GM19239 (cell line): ENCODE data around the gene HEPACAM2.

Source experiments
- DNase-seq: peaks from one replicate; pipeline ENCODE4 v3.0.0; 2011; ENCODE audit warnings: low spot score; ENCODE audit not compliant: insufficient read length
- FAIRE-seq: peaks from 2 replicates; lab custom pipeline; 2011; peaks lifted over from hg19 to GRCh38; lab: Jason Lieb, UNC

The HEPACAM2 gene

GRCh38 chr7:93205046-93205445 lies 21.2 kb downstream of the HEPACAM2 start:
- FAIRE-seq (no peak), DNase-seq (no peak)

- FAIRE-seq (no peak), DNase-seq (no peak)
These were observed 22.8 kb downstream of the HEPACAM2 start for GRCh38 chr7:93203496-93203895.

DNA sequence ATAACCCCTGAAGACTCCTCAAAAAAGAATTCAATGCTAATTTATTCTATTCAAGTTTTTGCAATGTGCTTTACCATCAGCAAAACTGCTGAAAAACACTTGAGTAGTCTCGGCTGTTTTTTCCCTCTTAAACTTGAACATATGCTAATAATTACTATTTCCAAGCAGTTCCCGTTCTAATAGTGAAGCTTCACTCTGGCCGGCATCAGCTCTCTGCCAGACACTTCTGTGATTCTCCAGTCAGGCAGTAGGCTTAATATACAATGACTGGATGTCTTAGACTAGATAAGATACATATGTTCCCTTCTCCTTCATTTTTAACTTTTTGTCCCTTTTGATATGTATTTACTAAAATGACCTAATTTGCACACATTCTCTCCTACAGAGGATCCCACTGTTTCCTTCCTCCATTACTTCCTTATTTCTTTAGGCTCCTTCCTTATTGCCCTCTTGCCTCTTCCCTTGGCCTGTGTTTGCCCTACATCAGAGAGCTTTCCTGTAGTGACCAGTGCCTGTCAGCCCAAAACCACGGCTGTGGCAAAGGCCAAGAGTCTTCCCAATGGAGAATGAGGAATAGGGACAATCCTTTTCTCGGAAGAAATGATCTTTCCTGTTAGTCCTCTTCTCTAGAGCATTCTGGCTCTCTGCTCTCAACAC lies 23.5 kb downstream of the HEPACAM2 start:
- no peak for FAIRE-seq
- no peak for DNase-seq

DNA sequence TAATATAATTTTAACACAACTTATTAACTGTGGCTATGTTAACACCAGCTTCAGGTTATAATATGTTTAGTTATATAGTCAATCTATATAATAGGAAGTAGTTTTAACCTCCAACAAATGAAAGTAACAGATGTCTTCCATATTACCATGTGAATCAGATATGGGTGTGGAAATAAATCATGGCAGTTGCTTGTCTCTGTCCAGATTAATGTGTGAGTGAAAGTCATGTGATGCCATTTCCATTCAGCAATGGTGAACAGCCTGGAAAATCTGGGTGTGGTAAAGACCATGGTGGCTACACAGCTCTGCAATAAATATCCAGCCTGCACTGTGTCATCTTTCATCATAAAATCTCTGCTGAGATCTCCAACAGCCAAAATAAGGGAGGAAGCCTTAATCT lies 27.8 kb downstream of the HEPACAM2 start:
- DNase-seq (no peak), FAIRE-seq (no peak)

DNA sequence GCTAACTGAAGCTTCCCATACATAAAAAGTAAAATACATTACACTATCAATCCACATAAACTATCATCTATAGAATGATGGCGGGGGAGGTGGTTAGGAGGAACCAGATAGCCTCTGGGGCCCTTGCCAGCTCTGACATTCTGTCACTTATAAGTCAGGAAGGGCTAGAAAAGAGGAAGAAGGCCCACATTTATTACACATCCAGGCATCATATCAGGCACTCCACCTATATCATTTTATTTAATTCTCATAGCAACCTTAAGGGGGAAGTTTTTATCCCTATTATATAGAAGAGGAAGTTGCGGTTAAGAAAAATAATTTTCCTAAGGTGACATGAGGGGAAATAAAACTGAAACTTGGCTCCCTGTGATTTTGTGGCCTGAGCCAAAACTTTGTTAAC lies 29.9 kb downstream of the HEPACAM2 start:
- DNase-seq = no peak
- FAIRE-seq = no peak

GRCh38 chr7:93194386-93194785 lies 31.9 kb downstream of the HEPACAM2 start:
- FAIRE-seq (no peak), DNase-seq (no peak)

GRCh38 chr7:93188870-93189634 lies 37.2 kb downstream of the HEPACAM2 start:
- DNase-seq = no peak
- FAIRE-seq = no peak

DNA sequence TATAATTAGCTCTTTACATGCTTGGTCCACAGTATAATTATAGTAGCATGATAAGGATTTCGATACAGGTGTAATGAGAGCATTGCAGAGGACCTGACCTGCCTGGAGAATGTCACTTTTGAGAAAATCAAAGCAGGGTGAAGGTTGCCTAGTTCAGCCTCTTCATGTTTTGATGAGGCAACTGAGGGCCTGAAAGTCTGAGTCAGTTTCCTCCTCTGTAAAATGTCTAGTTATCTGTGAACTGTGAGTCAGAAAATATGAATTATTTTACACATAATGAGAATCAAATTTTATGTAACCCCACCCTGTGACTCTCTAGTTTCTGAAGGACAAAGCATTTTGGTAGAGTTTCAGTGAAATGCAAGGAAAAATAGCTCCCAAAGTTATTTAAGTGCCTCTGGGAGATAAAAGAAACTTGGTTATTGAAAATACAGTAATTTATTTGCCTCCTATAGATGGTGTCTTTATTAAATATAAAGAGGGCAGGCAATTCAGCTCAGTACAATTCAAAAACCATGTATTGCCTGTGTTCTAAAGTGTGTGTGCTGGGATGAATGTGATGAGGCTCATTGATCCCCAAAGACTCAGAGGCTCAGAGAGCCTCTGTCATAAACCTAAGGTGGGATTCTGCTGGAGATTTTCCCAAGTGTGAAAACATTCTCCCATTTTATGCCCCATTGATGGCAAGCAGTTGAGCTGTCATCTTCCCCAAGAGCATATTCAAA lies 40.8 kb downstream of the HEPACAM2 start:
- FAIRE-seq (no peak), DNase-seq (no peak)

DNA sequence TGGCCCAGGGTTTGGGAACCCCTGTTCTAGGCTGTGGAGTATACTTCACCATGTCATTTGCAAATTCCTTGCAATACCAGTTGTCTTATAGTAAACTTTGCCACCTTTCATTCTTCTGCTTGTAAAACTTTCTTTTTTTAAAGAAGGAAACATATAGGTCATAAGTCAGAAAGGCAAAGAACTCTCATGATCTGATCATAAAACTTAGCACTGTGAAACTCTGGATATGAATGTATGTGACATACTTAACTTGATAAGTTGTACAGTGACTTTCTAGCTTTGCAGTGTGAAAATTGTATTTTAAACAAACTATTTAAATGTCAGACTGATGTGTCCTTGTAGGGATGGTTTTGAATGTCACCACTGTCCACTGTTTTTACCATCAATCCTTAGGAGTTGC lies 47.1 kb downstream of the HEPACAM2 start:
- no peak for FAIRE-seq
- no peak for DNase-seq

DNA sequence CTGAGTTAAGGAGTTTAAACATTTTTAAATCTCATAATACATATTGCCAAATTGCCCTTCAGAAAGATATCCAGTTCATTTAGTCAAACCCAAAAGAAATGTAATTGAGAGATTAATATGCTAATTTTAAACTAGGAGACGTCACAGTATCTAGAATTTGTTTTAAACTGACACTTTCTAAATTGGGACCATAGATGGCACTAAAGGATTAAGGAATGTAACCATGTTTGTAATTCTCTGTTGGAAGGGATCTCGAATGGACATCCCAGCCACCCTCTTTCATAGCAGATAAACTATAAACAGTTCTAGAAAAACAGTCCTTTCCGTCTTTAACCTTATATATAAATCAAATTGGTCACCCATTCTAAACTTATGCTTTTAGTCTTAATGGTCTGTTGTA lies 48.1 kb downstream of the HEPACAM2 start:
- FAIRE-seq (peak; percentile 39), DNase-seq (no peak)

- FAIRE-seq (no peak), DNase-seq (no peak)
These were observed 49.2 kb downstream of the HEPACAM2 start for GRCh38 chr7:93176992-93177580.

DNA sequence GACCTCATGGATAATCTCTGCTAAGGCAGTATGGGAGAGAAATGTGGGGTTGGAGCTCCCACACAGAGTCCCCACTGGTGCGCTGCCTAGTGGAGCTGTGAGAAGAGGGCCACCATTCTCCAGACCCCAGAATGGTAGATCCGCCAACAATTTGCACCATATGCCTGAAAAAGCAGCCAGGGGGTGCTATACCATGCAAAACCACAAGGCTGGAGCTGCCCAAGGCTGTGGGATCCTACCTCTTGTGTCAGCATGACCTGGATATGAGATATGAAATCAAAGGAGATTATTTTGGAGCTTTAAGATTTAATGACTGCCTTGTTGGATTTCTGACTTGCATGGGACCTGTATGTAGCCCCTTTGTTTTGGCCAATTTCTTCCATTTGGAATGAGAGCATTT lies 51.0 kb downstream of the HEPACAM2 start:
- FAIRE-seq = no peak
- DNase-seq = no peak

DNA sequence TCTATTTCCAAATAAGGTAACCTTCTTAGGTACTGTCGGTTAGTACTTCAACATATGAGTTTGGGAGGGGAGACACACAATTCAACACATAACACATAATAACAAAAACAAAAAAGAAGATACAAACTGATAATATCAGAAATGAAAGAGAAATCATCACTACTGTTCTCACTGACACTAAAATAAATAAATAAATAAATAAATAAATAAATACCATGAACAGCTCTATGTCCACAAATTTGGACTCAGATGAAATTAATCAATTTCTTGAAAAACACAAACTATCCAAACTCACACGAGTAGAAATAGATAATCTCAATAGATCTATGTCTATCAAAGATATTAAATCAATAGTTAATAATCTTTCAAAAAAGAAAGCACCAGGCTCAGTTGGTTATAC lies 53.6 kb downstream of the HEPACAM2 start:
- FAIRE-seq (no peak), DNase-seq (no peak)

DNA sequence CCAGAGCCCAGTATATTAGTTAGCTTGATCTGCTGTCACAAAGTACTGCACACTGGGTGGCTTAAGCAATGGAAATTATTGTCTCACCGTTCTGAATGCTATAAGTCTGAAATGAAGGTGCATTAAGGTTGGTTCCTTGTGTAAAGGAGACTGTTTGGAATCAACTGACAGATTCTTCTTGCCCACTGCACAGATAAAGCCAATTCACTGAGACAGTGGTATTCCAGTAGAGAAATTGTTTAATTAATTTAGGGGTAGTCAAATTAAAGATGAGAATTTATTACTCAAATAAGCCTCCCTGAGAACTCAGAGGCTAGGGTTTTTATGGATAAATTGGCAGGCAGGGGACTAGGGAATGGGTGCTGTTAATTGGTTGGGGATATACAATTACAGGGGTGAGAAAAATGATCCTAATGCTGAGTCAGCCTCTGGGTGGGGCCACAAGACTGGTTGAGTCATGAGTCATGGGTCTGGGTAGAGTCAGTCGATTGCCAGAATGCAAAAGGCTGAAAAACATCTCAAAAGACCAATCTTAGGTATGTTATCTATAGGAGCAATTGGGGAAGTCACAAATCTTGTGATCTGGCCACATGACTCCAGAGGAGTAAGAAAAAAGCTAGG lies 54.6 kb downstream of the HEPACAM2 start:
- no peak for FAIRE-seq
- no peak for DNase-seq

DNA sequence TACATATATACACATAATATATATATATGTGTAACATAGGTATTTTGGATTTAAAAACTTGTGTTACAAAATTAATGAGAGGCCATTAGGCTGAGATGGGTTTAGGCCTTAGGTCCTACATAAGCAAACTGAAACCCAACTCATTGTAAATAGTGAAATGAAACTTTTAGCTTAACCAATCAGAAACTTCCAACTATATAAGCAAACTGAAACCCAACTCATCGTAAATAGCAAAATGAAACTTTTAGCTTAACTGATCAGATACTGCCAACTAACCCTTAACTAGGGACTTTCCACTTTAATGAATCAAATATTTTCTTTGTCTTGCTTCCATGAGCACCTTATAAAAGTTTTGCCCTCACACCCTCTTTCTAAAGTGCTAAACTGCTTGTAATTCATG lies 60.8 kb downstream of the HEPACAM2 start:
- no peak for DNase-seq
- FAIRE-seq = peak; percentile 97

DNA sequence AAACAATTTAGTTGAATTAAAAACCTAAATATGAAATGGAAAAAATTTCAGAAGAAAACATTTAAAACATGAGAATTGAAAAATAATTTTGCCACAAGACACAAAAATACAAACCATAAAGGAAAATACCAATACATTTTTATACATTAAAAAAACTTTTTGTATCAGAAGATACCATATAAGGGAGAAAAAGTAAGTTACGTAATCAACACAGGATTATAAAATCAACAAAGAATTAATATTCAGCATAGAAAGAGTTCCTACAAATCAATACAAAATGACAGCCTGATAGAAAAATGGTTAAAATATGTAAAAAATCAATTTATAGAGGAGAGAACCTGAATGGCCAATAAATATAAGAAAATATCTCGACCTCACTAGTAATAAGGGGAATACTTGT lies 61.5 kb downstream of the HEPACAM2 start:
- no peak for DNase-seq
- no peak for FAIRE-seq

DNA sequence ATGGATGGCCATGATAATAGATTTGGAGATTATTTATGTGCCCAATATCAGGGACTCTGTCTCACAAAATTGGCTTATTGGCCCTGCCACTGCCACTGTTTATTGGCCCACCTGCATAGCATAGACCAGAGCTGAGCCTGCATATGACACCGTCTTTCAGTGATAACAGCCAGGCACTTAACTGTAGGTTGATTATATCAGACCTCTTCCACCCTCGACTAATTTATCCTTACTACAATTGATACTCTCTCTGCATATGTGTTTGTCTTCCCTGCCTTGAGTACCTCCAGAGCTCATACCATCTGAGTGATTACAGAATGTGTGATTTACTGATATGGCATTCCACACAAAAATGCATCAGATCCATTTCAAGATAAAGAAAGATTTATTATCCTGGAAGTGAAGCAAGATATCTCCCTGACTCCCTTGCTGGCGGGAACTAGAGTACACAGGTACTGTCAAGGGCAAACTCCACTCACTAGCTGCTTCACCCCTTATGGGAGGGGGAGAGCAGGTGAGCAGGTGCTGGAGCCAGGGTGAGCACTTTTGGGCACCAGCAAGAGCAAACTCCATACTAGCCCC lies 65.0 kb downstream of the HEPACAM2 start:
- FAIRE-seq (no peak), DNase-seq (no peak)

GRCh38 chr7:93160410-93160809 lies 65.9 kb downstream of the HEPACAM2 start:
- DNase-seq = no peak
- no peak for FAIRE-seq

DNA sequence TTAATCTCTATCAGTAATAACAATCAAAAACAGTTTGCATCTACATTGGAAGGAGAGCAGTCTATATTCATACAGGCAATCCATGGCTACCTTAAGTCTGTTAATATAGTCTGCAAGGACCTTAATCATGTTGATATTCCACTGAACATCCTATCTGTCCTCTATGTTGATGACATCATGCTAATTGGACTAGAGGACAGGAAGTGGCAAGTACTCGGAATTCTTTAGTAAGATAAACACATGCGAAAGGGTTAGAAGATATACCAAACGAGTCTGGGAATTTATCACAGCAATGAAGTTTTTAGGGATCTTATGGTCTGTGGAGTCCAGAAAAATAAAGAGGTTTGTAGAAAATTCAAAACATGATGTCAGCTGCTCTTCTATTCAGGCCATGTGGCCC lies 66.8 kb downstream of the HEPACAM2 start:
- no peak for FAIRE-seq
- no peak for DNase-seq

DNA sequence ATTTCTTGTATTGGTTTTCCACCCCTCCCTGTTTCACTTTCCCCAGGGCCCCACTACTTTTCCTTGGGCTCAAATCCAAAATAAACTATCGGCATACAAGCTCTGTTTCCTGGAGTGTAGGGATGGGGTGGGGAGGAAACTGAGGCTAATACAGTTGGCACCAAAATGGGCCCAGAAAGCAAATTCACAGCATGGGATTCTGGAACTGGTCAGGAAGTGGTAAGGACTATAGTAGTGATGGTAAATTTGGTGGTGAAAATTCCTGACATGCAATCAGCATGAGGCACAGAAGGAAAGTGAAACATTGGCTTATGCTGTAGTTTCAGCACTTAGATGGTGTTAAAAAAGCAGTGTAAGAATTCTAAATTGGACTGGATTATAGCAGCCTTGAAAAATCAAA lies 69.4 kb downstream of the HEPACAM2 start:
- FAIRE-seq = no peak
- no peak for DNase-seq
